ENCODE results near the gene MAP3K20.

- TF ChIP-seq CTCF (conservative IDR thresholded peaks at IDR 0.05; ENCODE audit: low read depth in 2 of 2) = no peak
- no peak for TF ChIP-seq POLR2AphosphoS5 (IDR thresholded peaks at IDR 0.05; ENCODE audit: low read depth)
- TF ChIP-seq, protein P1, sequence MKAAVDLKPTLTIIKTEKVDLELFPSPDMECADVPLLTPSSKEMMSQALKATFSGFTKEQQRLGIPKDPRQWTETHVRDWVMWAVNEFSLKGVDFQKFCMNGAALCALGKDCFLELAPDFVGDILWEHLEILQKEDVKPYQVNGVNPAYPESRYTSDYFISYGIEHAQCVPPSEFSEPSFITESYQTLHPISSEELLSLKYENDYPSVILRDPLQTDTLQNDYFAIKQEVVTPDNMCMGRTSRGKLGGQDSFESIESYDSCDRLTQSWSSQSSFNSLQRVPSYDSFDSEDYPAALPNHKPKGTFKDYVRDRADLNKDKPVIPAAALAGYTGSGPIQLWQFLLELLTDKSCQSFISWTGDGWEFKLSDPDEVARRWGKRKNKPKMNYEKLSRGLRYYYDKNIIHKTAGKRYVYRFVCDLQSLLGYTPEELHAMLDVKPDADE (IDR thresholded peaks at IDR 0.05) = no peak
- TF ChIP-seq EZH2 (IDR thresholded peaks at IDR 0.05; ENCODE audit: low read depth, unreplicated experiment) = no peak
- no peak for TF ChIP-seq REST (IDR thresholded peaks at IDR 0.05; ENCODE audit: unreplicated experiment)
- no peak for TF ChIP-seq EZH2phosphoT487 (IDR thresholded peaks at IDR 0.05; ENCODE audit: unreplicated experiment)
- no peak for TF ChIP-seq JUNB (IDR thresholded peaks at IDR 0.05; ENCODE audit: unreplicated experiment)
Observed at GRCh38 chr2:173230181-173230580, 154.5 kb downstream of the MAP3K20 start.
